ENCODE data around the gene SFRP4. TPM values are rescaled to one million over a fixed set of nuclear protein-coding genes. Genes with fewer than 3 reads are reported as not detected.

The SFRP4 gene
- total and polyA plus RNA-seq, 2 of the 8 experiments (the other 6 are each of a cell fraction or from before 2014, with no cell fraction given), result 0.03 TPM; not detected in 1

GRCh38 chr7:37961251-37961650 is 44.6 kb upstream of the SFRP4 start:
- no peak overlapping the region for H3K4ac ChIP-seq (replicated peaks; ENCODE audit: insufficient read length, low read depth, low read length)
- CTCF ChIA-PET (ENCODE audit: partially characterized antibody), result interaction anchor here (0.7 kb wide), 1 partner anchor 41 kb away, joined by 3 read pairs; the partner anchor contains the start of gene EPDR1
- TF ChIP-seq E2F6 (IDR thresholded peaks at IDR 0.05) (no peak), RFX5 (IDR thresholded peaks at IDR 0.05; ENCODE audit: borderline replicate concordance, low read depth, low read length) (no peak), BRCA1 (IDR thresholded peaks at IDR 0.05; ENCODE audit: low read depth, low read length) (no peak), POLR2A (IDR thresholded peaks at IDR 0.05; ENCODE audit: control extremely low read depth in 1 of 2, low read depth in 2 of 2, low read length in 2 of 2) (no peak), MAFK (IDR thresholded peaks at IDR 0.05; ENCODE audit: low read depth, low read length) (no peak), TAF1 (IDR thresholded peaks at IDR 0.05; ENCODE audit: low read depth, low read length) (no peak), RXRA (IDR thresholded peaks at IDR 0.05; ENCODE audit: insufficient read depth, low read depth, low read length) (no peak), EP300 (IDR thresholded peaks at IDR 0.05; ENCODE audit: borderline replicate concordance in 1 of 2, low read depth in 2 of 2, low read length in 2 of 2) (no peak)

More at GRCh38 chr7:37961251-37961650, 44.6 kb upstream of the SFRP4 start:
- Histone ChIP-seq H3K23me2 (ENCODE audit: low read depth, low read length) (no peaks in the 10 kb centered on the region), H2AFZ (ENCODE audit: low read length) (no peak overlapping the region), H3K23ac (ENCODE audit: insufficient read length) (no peak overlapping the region), H4K20me1 (replicated peaks in 1 of 2; ENCODE audit: control insufficient read depth in 1 of 2, insufficient read depth in 2 of 2, low read length in 2 of 2) (no peaks in the 10 kb centered on the region), H2BK15ac (ENCODE audit: low read length) (no peak overlapping the region), H3K9ac (replicated peaks in 1 of 4; ENCODE audit: extremely low read depth in 1 of 4, low read depth in 3 of 4, low read length in 3 of 4) (no peak overlapping the region), H3K79me1 (ENCODE audit: low read depth, low read length) (no peaks in the 10 kb centered on the region), H3K18ac (ENCODE audit: extremely low read depth, low read length) (no peak overlapping the region), H2BK20ac (ENCODE audit: low read length) (no peak overlapping the region), H3K9me3 (ENCODE audit: insufficient read depth in 2 of 2, low read depth in 1 of 2, low read length in 1 of 2) (no peaks in the 10 kb centered on the region), H3K27ac (ENCODE audit: low read depth, low read length) (no peak overlapping the region), H3K14ac (ENCODE audit: insufficient read length) (no peak overlapping the region), H3K4me3 (ENCODE audit: extremely low read depth in 1 of 4, insufficient read depth in 2 of 4, low read depth in 3 of 4, low read length in 4 of 4) (no peak overlapping the region), H3K36me3 (ENCODE audit: control insufficient read depth in 2 of 4, insufficient read depth in 4 of 4, low read length in 3 of 4) (no peaks in the 10 kb centered on the region), H3K27me3 (replicated peaks in 1 of 4; ENCODE audit: control insufficient read depth in 3 of 4, extremely low read depth in 1 of 4, insufficient read depth in 3 of 4, low read length in 3 of 4) (no peaks in the 10 kb centered on the region), H3K79me2 (ENCODE audit: control insufficient read depth in 1 of 2, insufficient read depth in 2 of 2, low read length in 2 of 2) (no peaks in the 10 kb centered on the region), H4K8ac (ENCODE audit: extremely low read depth, insufficient read depth, low read length) (no peak overlapping the region), H4K91ac (replicated peaks; ENCODE audit: insufficient read length, low read length) (no peak overlapping the region), H3K4me1 (replicated peaks in 1 of 4; ENCODE audit: control insufficient read depth in 3 of 4, insufficient read depth in 4 of 4, low read length in 3 of 4) (no peaks in the 10 kb centered on the region), H2AK5ac (ENCODE audit: low read depth, low read length) (no peak overlapping the region), H4K5ac (ENCODE audit: insufficient read length, low read depth, low read length) (no peak overlapping the region), H3K56ac (replicated peaks; ENCODE audit: insufficient read length, low read depth, low read length) (no peak overlapping the region), H2BK5ac (ENCODE audit: low read depth, low read length) (no peak overlapping the region), H3K4me2 (ENCODE audit: insufficient read depth in 1 of 2, low read depth in 2 of 2, low read length in 2 of 2) (no peak overlapping the region), H2BK12ac (ENCODE audit: low read depth, low read length) (no peak overlapping the region), H2BK120ac (replicated peaks; ENCODE audit: low read depth, low read length) (no peak overlapping the region)
- FAIRE-seq (no peak), DNase-seq (ENCODE audit: low read depth in 1 of 2, low spot score in 2 of 2) (no peak)
- 89% methylated on average over 5 of the region's 5 CpGs; no CpG with 5 or more reads in 1 of the 2 experiments for WGBS, 2 experiments (ENCODE audit: extremely low coverage in 1 of 2, insufficient coverage in 1 of 2, insufficient read length in 1 of 2, insufficient replicate concordance in 2 of 2, low coverage in 1 of 2, low lambda C conversion rate in 2 of 2, missing lambda C conversion rate in 1 of 2)
- POLR2A ChIA-PET (ENCODE audit: partially characterized antibody), result no interaction called here

All from H1 (cell line).